GM19467 (cell line): Measurements from ENCODE around the gene GH2.
"Not testable (repeated sequence)": the region's sequence is repeated elsewhere in the genome, so short reads cannot be mapped to it uniquely, and the experiment has no call there.

Source experiments
- ATAC-seq: cut with Tn5 transposase; IDR thresholded peaks from one replicate; pipeline ENCODE4 v1.9.1; 2021; ENCODE audit warnings: mild to moderate bottlenecking, moderate library complexity; ENCODE audit not compliant: unreplicated experiment

Gene GH2

DNA sequence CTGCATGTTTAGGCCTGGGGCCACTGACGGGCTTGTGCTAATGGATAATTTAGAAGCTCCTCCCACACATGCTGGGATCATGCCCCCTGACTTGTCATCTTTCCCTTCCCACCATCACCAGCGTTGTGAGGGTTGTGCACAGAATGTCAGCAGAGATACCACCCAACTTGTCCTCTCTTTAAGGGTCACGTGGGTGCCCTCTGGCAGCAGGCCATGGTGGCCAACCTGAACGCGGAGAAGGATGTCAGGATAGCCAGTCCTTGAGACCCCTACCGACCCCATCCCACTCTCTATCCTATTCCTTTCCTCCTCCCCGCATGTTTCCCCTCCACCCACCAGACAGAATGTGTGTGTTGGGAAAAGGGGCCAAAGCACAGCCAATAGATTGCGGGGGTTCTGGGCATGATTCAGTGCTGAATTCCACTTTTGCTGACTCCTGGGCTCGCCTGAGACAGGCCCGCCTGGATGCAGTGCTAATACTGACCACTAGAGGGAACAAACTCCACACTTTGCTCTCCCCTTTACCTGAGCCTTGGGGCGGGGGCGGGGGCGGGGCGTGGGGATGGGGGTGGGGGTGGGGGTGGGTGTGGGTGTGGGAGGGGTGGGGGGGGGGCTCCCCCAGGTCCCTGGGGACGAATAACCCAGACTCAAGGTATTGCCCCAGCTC lies at the start of gene GH2:
Gene GH2, minus strand, starts transcription at position 10 of the 667 bp plus-strand sequence. CDS start 143 bp downstream, outside the sequence.
- no peak for ATAC-seq

DNA sequence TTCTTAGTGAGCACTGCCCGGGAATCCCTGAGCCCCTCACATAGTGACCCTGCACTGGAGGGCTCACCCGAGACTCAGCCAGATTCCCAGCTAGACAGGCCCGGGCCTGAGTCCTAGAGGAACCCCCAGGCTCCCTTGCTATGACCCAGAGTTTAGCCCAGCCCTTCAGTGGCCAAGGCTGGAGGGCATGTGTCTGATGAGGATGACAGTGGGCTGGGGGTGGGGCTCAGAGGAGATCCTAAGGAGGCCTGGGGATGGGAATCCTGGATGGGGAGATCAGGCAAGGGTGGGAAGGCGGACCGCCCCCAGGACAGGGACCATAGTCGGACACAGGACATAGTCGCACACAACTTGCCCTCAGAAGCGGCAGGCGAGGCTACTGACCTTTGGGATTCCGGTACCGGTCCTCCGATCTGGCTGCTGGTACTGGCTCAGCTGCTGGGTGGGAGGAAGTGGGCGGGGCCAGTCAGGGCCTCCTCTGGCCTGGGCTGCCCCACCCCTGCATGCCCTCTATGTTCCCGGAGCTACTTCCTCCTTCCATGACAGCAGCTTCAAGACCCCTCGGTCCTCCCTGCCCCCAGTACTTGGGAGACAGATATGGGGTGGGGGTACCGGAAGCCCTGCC lies 49.3 kb upstream of the GH2 start:
- ATAC-seq = peak; percentile 43

DNA sequence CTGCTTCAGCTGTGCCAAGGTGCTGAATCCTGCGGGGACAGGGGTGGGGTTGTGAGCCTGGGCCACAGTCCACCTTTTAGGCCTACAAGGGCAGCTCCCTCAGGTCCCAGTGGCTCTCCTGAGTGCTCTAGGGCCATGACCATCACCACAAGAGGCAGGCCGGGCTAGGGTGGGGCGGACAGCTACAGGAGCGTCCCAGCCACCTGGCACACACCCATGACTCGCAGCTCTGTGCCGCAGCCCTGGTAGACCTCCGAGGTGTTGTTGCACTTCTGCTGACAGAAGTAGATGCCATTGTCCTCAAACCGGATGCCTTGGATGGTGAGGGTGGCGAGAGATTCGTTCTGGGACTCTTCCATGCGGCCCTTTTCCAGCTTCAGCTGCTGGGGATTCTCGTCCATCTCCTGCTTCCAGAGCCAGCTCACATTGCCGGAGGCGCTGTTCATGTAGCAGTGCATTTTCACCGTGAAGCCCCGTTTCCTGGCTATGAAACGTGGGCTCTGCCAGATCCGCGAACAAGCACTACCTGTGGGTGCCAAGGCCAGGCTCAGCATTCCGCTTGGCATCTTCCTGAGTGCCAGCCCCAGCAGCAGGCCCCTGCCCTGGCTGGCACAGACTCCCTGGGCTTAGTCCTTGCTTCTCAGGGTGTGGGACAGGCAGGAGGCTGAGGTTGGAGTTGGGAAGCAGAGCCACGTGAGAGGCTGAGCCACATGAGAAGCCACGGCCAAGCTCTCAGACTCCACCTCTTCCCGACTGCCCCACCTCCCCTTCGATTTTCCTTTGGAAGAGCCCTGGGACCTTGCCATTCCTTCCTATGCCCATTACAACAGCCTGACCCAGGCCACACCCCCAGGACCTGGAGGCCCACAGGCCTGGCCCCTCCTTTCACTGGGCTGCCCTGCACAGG lies 48.4 kb upstream of the GH2 start:
- no peak for ATAC-seq

DNA sequence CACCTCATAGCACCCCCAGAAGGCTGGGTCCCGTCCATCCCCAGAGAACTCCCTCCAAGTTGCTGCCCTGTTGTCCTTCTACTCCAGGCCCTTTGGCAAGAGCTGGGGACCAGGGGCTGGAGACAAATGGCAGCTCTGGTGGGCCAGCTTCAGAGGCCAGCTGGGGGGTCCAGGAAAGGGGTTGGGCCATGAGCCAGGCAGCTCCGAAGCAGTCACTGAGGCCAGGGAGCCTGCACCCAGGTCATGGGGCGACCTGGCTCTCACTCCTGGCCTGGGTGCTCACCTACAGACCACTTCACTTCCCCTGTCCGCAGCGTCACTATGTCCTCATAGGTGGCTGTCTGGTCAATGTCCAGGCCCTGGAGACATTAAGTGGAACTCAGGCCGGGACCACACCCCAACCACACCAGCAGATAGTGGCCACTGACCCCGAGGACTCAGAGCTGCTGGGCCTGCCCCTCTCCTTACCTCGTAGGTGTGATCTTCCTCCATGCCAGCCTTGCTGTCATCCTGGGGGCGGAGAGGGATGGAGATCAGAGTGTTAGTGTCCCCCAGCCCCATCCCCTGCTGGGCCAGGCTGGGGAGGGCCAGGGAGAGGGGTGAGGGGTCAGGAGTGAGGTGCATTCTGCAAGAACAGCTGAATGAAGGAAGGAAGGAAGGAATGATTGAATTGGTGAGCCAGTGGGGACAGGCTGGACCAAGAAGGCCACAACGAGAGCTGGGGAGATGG lies 47.4 kb upstream of the GH2 start:
- no peak for ATAC-seq

DNA sequence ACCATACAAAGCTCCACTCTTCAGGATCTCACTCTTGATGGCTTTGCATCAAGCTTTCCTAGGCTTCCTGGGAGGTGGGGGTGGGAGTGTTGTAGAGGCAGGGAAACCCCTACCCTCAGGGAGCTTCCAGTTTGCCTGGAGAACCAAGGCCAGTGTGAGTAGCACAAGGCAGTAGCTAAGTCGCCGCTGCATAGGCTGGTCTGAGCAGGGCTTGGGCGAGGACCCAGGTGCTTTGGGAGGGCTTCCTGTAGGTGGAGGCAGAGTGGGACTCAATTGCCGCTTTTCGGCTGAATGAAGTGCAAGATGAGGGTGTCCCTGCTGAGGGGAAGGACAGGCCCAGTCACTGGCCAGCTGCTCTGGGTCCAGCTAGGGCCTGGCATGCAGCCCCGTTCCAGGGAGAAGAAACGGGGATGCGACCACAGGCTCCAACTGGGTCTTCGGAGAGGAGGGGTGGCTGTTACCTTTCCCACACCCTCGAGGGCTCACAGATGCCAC lies 46.5 kb upstream of the GH2 start:
- no peak for ATAC-seq

DNA sequence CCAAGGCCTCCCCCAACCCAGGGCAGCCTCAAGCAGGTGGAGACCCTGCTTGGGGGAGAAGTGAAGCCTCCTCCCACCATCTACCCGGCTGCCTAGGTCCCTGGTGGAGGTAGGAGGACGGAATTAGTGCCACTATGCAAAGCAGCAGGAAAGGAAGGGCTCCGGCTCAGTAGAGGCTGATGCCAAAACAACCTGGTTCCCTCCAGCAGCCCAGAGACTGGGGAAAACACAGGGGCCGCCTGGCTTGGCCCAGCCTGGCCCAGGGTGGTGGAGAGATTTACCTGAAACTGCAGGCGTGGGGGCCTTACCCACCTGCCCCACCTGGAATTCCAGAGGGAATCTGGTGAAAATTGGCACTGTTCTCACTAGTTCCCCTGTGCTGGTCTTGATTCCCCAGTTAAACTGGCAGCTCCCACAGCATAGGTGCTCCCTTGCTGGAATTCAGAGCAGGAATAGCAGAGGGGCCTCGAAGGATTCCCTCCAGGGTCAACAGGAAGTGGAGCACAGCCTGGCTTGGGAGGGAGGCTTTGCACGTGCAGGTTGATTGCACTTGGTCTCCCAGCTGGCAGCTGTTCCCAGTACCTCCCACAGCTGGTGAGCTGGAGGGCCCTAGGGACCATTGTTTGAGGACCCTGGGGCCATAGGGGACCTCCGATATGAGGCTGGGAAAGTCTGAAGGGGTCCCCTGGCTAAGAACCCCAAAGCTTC lies 45.9 kb upstream of the GH2 start:
- ATAC-seq = no peak

DNA sequence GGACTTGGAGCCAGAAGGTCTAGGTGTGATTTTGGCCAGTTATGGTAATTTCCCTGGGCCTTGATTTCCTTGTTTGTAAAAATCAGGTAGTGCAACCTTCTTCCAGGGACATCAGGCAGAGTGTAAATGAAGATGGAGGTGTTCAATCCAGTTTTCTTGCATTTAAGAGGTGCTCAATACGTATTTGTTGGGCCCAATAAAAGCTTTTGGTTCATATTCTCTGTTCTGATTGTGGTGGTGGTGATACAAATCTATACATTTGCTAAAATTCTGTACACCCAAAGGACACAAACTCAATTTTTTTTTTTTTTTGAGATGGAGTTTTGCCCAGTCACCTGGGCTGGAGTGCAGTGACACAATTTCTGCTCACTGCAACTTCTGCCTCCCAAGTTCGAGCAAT lies 44.4 kb upstream of the GH2 start:
- no peak for ATAC-seq

DNA sequence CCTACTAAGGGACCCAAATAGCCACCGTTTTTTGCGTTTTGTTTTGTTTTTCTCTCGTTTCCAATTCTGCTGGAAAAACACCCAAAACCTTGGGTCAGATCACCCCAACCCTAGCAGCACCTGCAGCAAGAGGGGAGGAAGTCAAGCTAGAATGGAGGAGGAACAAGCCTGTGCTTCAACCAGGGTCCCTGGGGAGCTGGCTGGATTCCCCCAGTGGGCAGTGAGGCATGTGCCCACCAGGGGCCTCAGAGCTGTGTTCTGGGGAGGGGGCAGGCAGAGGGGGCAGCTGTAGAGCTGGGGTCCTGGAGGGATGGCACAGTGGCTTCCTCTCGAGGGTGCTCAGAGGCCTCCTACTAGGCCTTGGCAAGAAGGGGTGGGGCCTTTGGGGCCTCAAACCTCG lies 43.9 kb upstream of the GH2 start:
- ATAC-seq = no peak

DNA sequence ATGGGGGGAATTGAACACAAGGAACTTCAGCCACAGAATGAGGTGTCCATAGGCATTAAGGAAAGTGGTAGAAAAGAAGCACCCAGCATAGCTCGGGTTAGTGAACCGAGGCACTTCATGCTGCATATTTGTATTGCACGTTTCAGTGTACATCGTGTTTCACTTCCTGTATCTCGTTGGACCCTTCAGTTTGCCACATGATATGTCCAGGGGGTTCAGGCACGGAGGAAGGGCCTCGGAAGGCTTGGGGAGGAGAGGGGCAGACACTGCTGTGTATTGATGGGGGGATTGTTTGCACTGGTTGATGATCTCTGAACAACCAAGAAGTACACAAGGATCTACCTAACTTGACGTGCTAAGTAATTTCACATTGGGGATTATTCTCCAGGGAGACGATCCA lies 40.7 kb upstream of the GH2 start:
- ATAC-seq = peak; percentile 52

DNA sequence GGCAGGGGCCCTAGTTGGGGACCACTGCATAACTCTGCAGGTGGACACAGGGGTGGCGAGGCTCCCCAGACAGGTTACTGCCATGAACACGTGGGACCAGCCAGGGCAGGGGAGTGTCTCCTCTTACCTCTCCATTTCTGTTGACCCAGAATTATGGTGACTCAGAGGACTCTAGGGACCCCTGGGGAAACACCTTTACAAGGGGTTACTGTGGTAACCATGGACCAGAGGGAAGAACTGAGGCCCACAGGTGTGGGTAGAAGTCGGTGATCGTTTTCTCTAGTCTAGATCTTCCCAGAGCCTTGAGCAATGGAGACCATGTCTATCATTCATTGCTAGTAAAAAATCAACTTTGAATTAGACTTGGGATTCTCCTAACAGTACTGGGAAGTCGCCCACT lies 39.0 kb upstream of the GH2 start:
- not testable (repeated sequence) for ATAC-seq

DNA sequence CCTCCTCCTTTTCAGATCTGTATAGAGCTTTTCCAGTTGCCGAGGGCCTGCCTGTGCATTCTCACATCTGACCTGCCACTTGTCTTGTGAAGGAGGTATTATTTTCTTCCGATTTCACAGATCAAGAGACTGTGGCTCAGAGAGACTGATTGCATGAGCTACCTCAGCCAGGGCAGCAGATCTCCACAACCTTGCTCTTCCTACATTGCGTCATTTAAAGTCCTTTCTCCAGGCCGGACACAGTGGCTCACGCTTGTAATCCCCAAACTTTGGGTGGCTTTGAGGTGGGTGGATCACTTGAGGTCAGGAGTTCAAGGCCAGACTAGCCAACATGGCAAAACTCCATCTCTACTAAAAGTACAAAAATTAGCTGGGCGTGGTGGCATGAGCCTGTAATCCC lies 38.3 kb upstream of the GH2 start:
- ATAC-seq = not testable (repeated sequence)

DNA sequence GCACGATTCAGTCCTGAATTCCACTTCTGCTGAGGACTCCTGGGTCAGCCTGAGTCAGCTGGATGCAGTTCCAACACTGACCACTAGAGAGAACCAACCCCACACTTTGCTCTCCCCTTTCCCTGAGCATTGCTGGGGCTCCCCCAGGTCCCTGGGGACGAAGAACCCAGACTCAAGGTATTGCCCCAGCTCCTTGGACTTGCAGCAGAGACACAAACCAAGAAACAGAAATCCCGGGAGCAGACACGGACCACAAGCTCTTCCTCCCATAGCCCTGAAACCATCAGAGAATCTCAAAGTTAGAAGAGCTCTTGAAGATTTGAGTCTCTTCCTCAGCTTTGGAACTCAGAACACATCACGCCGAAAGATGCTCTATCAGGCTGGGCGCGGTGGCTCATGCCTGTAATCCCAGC lies 37.6 kb upstream of the GH2 start:
- peak; percentile 55 for ATAC-seq

DNA sequence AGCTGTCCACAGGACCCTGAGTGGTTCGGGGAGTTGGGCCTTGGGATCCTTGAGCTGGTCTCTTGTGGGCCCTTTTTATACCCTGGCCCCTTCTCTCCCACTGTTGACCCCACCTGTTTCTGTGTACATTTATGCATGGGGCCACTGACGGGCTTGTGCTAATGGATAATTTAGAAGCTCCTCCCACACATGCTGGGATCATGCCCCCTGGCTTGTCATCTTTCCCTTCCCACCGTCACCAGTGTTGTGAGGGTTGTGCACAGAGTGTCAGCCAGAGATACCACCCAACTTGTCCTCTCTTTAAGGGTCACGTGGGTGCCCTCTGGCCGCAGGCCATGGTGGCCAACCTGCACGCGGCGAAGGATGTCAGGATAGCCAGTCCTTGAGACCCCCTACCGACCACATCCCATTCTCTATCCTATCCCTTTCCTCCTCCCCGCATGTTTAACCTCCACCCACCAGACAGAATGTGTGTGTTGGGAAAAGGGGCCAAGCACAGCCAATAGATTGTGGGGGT lies 37.1 kb upstream of the GH2 start, which contains the start of gene GH1:
Gene GH1, minus strand, starts transcription at position 51 of the 517 bp plus-strand sequence. CDS start 63 bp downstream, outside the sequence.
- ATAC-seq = not testable (repeated sequence)

DNA sequence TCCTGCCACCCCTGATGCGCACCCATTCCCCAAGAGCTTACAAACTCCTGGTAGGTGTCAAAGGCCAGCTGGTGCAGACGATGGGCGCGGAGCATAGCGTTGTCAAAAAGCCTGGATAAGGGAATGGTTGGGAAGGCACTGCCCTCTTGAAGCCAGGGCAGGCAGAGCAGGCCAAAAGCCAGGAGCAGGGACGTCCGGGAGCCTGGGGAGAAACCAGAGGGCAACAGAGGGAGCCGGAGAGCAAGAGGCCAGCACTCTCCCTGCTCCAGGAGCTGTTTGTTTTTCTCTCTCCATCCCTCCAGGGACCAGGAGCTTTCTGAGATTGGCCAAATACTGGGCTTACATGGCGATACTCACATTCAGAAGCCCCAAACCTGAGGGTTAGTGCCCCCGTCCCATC lies 36.6 kb upstream of the GH2 start:
- no peak for ATAC-seq

DNA sequence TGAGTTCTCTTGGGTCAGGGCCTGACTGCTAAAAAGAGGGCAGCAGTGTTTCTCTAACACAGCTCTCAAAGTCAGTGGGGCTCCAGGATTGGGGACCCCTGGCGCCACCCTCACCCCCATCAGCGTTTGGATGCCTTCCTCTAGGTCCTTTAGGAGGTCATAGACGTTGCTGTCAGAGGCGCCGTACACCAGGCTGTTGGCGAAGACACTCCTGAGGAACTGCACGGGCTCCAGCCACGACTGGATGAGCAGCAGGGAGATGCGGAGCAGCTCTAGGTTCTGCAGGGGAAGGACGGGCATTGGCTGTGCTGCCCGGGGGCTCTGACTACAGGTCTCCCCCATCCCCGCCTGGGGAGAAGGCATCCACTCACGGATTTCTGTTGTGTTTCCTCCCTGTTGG lies 35.9 kb upstream of the GH2 start:
- ATAC-seq = no peak

DNA sequence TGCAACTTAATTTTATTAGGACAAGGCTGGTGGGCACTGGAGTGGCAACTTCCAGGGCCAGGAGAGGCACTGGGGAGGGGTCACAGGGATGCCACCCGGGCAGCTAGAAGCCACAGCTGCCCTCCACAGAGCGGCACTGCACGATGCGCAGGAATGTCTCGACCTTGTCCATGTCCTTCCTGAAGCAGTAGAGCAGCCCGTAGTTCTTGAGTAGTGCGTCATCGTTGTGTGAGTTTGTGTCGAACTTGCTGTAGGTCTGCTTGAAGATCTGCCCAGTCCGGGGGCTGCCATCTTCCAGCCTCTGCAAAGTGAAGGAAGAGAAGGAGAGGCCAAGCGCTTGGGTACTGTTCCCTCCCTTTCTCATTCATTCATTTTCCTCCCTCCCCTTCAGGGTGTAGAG lies 35.5 kb upstream of the GH2 start:
- not testable (repeated sequence) for ATAC-seq

DNA sequence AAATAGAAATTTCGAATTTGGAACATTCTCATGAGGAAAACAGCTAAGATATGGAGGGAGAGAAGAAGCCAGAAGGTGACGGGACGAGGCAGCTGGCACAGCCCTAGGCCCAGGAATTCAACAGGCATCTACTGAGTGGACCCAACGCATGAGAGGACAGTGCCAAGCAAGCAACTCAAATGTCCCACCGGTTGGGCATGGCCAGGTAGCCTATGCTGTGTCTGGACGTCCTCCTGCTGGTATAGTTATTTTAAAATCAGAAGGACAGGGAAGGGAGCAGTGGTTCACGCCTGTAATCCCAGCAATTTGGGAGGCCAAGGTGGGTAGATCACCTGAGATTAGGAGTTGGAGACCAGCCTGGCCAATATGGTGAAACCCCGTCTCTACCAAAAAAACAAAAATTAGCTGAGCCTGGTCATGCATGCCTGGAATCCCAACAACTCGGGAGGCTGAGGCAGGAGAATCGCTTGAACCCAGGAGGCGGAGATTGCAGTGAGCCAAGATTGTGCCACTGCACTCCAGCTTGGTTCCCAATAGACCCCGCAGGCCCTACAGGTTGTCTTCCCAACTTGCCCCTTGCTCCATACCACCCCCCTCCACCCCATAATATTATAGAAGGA lies 34.9 kb upstream of the GH2 start:
- no peak for ATAC-seq

DNA sequence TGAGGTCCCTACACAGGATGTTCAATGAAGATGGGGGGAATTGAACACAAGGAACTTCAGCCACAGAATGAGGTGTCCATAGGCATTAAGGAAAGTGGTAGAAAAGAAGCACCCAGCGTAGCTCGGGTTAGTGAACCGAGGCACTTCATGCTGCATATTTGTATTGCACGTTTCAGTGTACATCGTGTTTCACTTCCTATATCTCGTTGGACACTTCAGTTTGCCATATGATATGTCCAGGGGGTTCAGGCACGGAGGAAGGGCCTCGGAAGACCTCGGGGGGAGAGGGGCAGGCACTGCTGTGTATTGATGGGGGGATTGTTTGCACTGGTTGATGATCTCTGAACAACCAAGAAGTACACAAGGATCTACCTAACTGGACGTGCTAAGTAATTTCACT lies 34.0 kb upstream of the GH2 start:
- ATAC-seq = not testable (repeated sequence)

DNA sequence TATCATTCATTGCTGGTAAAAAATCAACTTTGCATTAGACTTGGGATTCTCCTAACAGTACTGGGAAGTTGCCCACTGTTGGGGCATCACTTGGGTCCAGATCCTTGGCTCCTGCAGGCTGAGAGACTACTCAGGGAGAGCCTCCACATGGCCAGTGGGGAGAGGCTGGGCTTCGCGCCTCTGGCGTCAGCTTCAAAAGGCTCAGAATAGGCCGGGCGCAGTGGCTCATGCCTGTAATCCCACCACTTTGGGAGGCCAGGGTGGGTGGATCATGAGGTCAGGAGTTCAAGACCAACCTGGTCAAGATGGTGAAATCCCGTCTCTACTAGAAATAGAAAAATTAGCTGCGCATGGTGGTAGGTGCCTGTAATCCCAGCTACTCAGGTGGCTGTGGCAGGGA lies 32.7 kb upstream of the GH2 start:
- no peak for ATAC-seq
